Upper lobe of left lung (tissue), 6 donors: ENCODE data around the gene MIGA2. TPM values are rescaled to one million over a fixed set of nuclear protein-coding genes. Genes with fewer than 3 reads are reported as not detected.

Experiments
- ATAC-seq, 2 donors: fragments of 200-7000 bp; cut with Tn5 transposase; one replicate each; pipeline ENCODE4 v1.9.1; 2022; ENCODE audit warnings: mild to moderate bottlenecking in 2 of 2, moderate library complexity in 2 of 2; ENCODE audit not compliant: low FRiP score in 2 of 2
- DNase-seq, 2 donors: peaks; one replicate each; pipeline ENCODE4 v3.0.0-alpha.2; 2019 to 2020
- H3K27ac ChIP-seq, 4 donors: fragments of 200-600 bp; sonication (generic); one replicate each; pipeline ENCODE4 v1.5.1; 2016 to 2019
- H3K27me3 ChIP-seq, 4 donors: fragments of 200-600 bp; sonication (generic); one replicate each; pipeline ENCODE4 v1.5.1; 2017 to 2019
- H3K36me3 ChIP-seq, 4 donors: fragments of 200-600 bp; sonication (generic); one replicate each; pipeline ENCODE4 v1.5.1; 2016 to 2019
- H3K4me1 ChIP-seq, 4 donors: fragments of 200-600 bp; sonication (generic); one replicate each; pipeline ENCODE4 v1.5.1; 2018 to 2019
- H3K4me3 ChIP-seq, 4 donors: fragments of 200-600 bp; sonication (generic); one replicate each; pipeline ENCODE4 v1.5.1; 2017 to 2019; ENCODE audit warnings: mild to moderate bottlenecking in 2 of 4, moderate library complexity in 1 of 4
- H3K9me3 ChIP-seq, 4 donors: fragments of 200-600 bp; sonication (generic); one replicate each; pipeline ENCODE4 v1.5.1; 2018 to 2019
- EP300 ChIP-seq, 4 donors: sonication (generic); formaldehyde crosslinking; IDR thresholded peaks; one replicate each; pipeline ENCODE4 v1.5.1; 2017; ENCODE audit warnings: antibody characterized with exemption in 4 of 4, control low read depth in 2 of 4
- POLR2A ChIP-seq, 4 donors: fragments of 450-650 bp; IDR thresholded peaks; one replicate each; pipeline ENCODE4 v1.5.1; 2016 to 2017; ENCODE audit warnings: antibody characterized with exemption in 4 of 4, mild to moderate bottlenecking in 2 of 4
- POLR2AphosphoS5 ChIP-seq, 2 donors: sonication (generic); formaldehyde crosslinking; IDR thresholded peaks; one replicate each; pipeline ENCODE4 v1.5.1; 2017; ENCODE audit warnings: antibody characterized with exemption in 2 of 2
- WGBS, 2 donors: methylation state at CpG; one replicate each; pipeline ENCODE4 v1.1.5; 2017 to 2018; 5-methylcytosine and 5-hydroxymethylcytosine counted together
- total RNA-seq, 6 donors: library from RNA; depleted of rRNA in 4 of 6; stranded (reverse); fragments of >200 nt in 4 of 6; gene quantifications; one replicate each; pipeline versions ENCODE4 v1.1.0 to v1.2.1, GENCODE V29; 2016 to 2021
- TF ChIP-seq, protein P1 (sequence below), 6 experiments: fragments of 450-650 bp in 4 of 6; fragments of 200-600 bp in 2 of 6; sonication (generic) in 2 of 6; IDR thresholded peaks; one replicate each; pipeline ENCODE4 v1.5.1; 2016 to 2019; ENCODE audit warnings: antibody characterized with exemption in 6 of 6
- donor health status: DM: no; HTN: no; CAD: no; lungs with moderate emphysema.
- donor health status: DM: no; HTN: yes; CAD: no; lungs with severe emphysema.

The MIGA2 gene
- total RNA-seq, 6 donors from 2014 or later: 18.6 to 95.3 (median 28.6) TPM

- Histone ChIP-seq H3K36me3 (peaks cover 26 to 97% (median 72%) of the 10 kb centered on the region in 4 donors), H3K4me1 (peaks cover 0 to 9% (median 5%) of the 10 kb centered on the region in 4 donors), H3K27ac (no peak overlapping the region), H3K27me3 (no peaks in the 10 kb centered on the region), H3K9me3 (no peaks in the 10 kb centered on the region), H3K4me3 (no peak overlapping the region)
- 92 to 100% methylated on average over 1 to 8 of the region's 8 CpGs for WGBS, 2 donors
- ATAC-seq: no peak
- TF ChIP-seq POLR2AphosphoS5 (IDR thresholded peaks at IDR 0.05) (no peak), EP300 (IDR thresholded peaks at IDR 0.05) (no peak), POLR2A (IDR thresholded peaks at IDR 0.05) (no peak)
- TF ChIP-seq, protein P1, sequence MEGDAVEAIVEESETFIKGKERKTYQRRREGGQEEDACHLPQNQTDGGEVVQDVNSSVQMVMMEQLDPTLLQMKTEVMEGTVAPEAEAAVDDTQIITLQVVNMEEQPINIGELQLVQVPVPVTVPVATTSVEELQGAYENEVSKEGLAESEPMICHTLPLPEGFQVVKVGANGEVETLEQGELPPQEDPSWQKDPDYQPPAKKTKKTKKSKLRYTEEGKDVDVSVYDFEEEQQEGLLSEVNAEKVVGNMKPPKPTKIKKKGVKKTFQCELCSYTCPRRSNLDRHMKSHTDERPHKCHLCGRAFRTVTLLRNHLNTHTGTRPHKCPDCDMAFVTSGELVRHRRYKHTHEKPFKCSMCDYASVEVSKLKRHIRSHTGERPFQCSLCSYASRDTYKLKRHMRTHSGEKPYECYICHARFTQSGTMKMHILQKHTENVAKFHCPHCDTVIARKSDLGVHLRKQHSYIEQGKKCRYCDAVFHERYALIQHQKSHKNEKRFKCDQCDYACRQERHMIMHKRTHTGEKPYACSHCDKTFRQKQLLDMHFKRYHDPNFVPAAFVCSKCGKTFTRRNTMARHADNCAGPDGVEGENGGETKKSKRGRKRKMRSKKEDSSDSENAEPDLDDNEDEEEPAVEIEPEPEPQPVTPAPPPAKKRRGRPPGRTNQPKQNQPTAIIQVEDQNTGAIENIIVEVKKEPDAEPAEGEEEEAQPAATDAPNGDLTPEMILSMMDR (IDR thresholded peaks at IDR 0.05): no peak
- DNase-seq: peak in 1 of 2 donors; percentile 46
These were observed 26.0 kb upstream of the MIGA2 start for GRCh38 chr9:129010267-129010975.

- ATAC-seq (no peak), DNase-seq (peak in 1 of 2 donors; percentile 79)
- no peaks in the 10 kb centered on the region for H3K27me3 ChIP-seq
- TF ChIP-seq POLR2A (IDR thresholded peaks at IDR 0.05) (no peak), EP300 (IDR thresholded peaks at IDR 0.05) (no peak), POLR2AphosphoS5 (IDR thresholded peaks at IDR 0.05) (no peak)
- TF ChIP-seq, protein P1 (IDR thresholded peaks at IDR 0.05): no peak
- WGBS, 2 donors: 93 to 95% methylated on average over 16 to 18 of the region's 19 CpGs
- no peak overlapping the region for H3K4me3 ChIP-seq
- H3K27ac ChIP-seq: no peak overlapping the region
- H3K9me3 ChIP-seq: no peaks in the 10 kb centered on the region
- peaks cover 0 to 9% (median 5%) of the 10 kb centered on the region in 4 donors for H3K4me1 ChIP-seq
- H3K36me3 ChIP-seq: peaks cover 26 to 96% (median 64%) of the 10 kb centered on the region in 4 donors
These were observed 25.3 kb upstream of the MIGA2 start for GRCh38 chr9:129011170-129011569.

DNA sequence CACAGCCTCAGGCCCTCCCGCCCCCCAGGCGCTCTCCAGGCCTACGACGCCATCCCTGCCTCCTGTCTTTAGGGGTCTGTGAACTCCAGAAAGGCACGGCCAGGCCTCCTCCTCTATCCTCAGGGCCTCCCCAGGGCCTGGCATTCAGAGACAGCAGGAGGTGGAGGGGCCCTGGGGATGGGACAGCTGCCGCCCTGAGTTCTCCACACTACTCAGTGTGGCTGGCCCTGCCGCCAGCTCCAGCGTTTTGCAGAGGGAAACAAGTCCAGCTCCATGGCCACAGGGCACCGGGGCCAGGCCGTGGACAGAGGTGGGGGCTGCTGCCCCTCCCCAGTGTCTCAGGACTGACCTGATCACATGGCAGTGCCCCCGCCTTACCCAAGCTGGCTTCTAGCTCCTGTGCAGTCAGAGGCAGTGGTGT, 24.7 kb upstream of the MIGA2 start:
- Histone ChIP-seq H3K27ac (no peak overlapping the region), H3K4me1 (peaks cover 0 to 4% (median 1%) of the 10 kb centered on the region in 4 donors), H3K36me3 (peaks cover 26 to 90% (median 59%) of the 10 kb centered on the region in 4 donors), H3K4me3 (no peak overlapping the region), H3K27me3 (no peaks in the 10 kb centered on the region), H3K9me3 (no peaks in the 10 kb centered on the region)
- DNase-seq (peak in 1 of 2 donors; percentile 72), ATAC-seq (no peak)
- 93 to 96% methylated on average over 4 to 10 of the region's 11 CpGs for WGBS, 2 donors
- TF ChIP-seq, protein P1 (IDR thresholded peaks at IDR 0.05): no peak
- TF ChIP-seq EP300 (IDR thresholded peaks at IDR 0.05): no peak

DNA sequence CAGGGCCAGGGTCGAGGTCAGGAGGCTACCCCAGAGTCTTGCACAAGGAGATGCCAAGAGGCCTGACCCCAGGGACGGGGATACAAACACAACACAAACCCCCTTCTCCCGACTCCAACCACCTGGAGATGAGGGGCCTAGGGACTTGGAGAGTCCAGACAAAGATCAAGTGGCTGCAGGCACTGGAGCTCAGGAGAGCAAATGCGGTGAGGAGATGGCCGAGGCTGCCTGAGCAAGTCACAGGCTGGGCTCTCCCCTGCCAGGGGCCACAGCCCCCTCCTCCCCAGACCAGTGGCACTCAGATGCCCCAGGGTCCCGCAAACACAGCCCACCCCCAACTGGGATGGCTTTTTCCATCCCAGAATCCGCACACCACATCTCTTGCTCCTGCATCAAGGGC, 24.1 kb upstream of the MIGA2 start:
- 90% methylated on average over 7 of the region's 7 CpGs; no CpG with 5 or more reads in 1 of the 2 donors for WGBS, 2 donors
- H3K36me3 ChIP-seq: peaks cover 26 to 84% (median 58%) of the 10 kb centered on the region in 4 donors
- no peaks in the 10 kb centered on the region for H3K27me3 ChIP-seq
- DNase-seq (no peak), ATAC-seq (no peak)
- H3K4me1 ChIP-seq: no peaks in the 10 kb centered on the region
- no peak overlapping the region for H3K4me3 ChIP-seq
- H3K9me3 ChIP-seq: no peaks in the 10 kb centered on the region
- no peak overlapping the region for H3K27ac ChIP-seq
- no peak for TF ChIP-seq POLR2A (IDR thresholded peaks at IDR 0.05)
- TF ChIP-seq POLR2AphosphoS5 (IDR thresholded peaks at IDR 0.05): no peak
- TF ChIP-seq EP300 (IDR thresholded peaks at IDR 0.05): no peak
- TF ChIP-seq, protein P1 (IDR thresholded peaks at IDR 0.05): no peak
